Keratinocyte (primary cell): ENCODE results near the gene ZNF74.
"Not testable (repeated sequence)": the region's sequence is repeated elsewhere in the genome, so short reads cannot be mapped to it uniquely, and the experiment has no call there.

Experiments
- CTCF ChIP-seq, 3 experiments: IDR thresholded peaks in 1 of 3; conservative IDR thresholded peaks in 1 of 3; optimal IDR thresholded peaks in 1 of 3; 2 replicates in 2 of 3; 3 replicates in 1 of 3; pipeline versions ENCODE3 to v1.5.1; 2011; ENCODE audit warnings: low read length in 3 of 3, mild to moderate bottlenecking in 3 of 3, moderate library complexity in 2 of 3, control low read depth in 1 of 3, inconsistent platforms in 1 of 3; ENCODE audit not compliant: insufficient read depth in 2 of 3; ENCODE audit errors: extremely low read depth in 1 of 3
- EZH2 ChIP-seq: IDR thresholded peaks from one replicate; pipeline ENCODE4 v1.6.1; 2012; ENCODE audit warnings: inconsistent platforms, mild to moderate bottlenecking, low read length, moderate library complexity

- not testable (repeated sequence) for TF ChIP-seq EZH2; CTCF (optimal IDR thresholded peaks at IDR 0.05 in 1 of 3, IDR thresholded peaks at IDR 0.05 in 1 of 3, conservative IDR thresholded peaks at IDR 0.05 in 1 of 3; ENCODE audit: extremely low read depth in 1 of 3, insufficient read depth in 2 of 3, low read length in 3 of 3)
Measured at GRCh38 chr22:20356906-20357305, 37.0 kb upstream of the ZNF74 start.
